Neuronal stem cell (in vitro differentiated cells): ENCODE results near the gene GSPT1.
A peak's percentile ranks its signal among the peaks of the same experiment; 100 is the strongest.
"Not testable (repeated sequence)": the region's sequence is repeated elsewhere in the genome, so short reads cannot be mapped to it uniquely, and the experiment has no call there.

Source experiments
- DNase-seq: peaks from one replicate; pipeline ENCODE4 v3.0.0-alpha.2; 2013; ENCODE audit warnings: low spot score
- H2AFZ ChIP-seq: one replicate; pipeline ENCODE4 v1.6.1; 2013; ENCODE audit warnings: mild to moderate bottlenecking, low read length, inconsistent platforms
- H2AK5ac ChIP-seq: 2 replicates; pipeline ENCODE4 v1.6.1; 2013; ENCODE audit warnings: low read depth, mild to moderate bottlenecking, inconsistent platforms, low read length, moderate library complexity, mixed read lengths
- H2BK120ac ChIP-seq: 2 replicates; pipeline ENCODE4 v1.6.1; 2013; ENCODE audit warnings: low read depth, mild to moderate bottlenecking, inconsistent platforms, low read length, moderate library complexity, mixed read lengths
- H2BK12ac ChIP-seq: one replicate; pipeline ENCODE4 v1.6.1; 2013; ENCODE audit warnings: low read length, inconsistent platforms
- H2BK15ac ChIP-seq: 2 replicates; pipeline ENCODE4 v1.6.1; 2013; ENCODE audit warnings: mild to moderate bottlenecking, low read length, inconsistent platforms, mixed read lengths
- H2BK5ac ChIP-seq: one replicate; pipeline ENCODE4 v1.6.1; 2013; ENCODE audit warnings: inconsistent platforms, mild to moderate bottlenecking, low read length, moderate library complexity
- H3K14ac ChIP-seq: one replicate; pipeline ENCODE4 v1.6.1; 2013; ENCODE audit warnings: low read length, inconsistent platforms
- H3K18ac ChIP-seq: 2 replicates; pipeline ENCODE4 v1.6.1; 2013; ENCODE audit warnings: low read length, inconsistent platforms
- H3K23ac ChIP-seq: 2 replicates; pipeline ENCODE4 v1.6.1; 2013; ENCODE audit warnings: low read depth, mild to moderate bottlenecking, mixed read lengths, low read length, inconsistent platforms; ENCODE audit not compliant: poor library complexity
- H3K27ac ChIP-seq: replicated peaks from 3 replicates; pipeline ENCODE4 v1.5.1; 2013; ENCODE audit warnings: low read length, inconsistent platforms
- H3K27me3 ChIP-seq, 3 experiments: 2 replicates each; pipeline ENCODE4 v1.6.1; 2013; ENCODE audit warnings: low read length in 3 of 3, mild to moderate bottlenecking in 2 of 3, inconsistent platforms in 1 of 3, low read depth in 1 of 3, mixed read lengths in 1 of 3, moderate library complexity in 1 of 3; ENCODE audit not compliant: control insufficient read depth in 3 of 3, insufficient read depth in 3 of 3
- H3K36me3 ChIP-seq, 2 donors: replicated peaks in 1 of 2; 2 replicates each; pipeline ENCODE4 v1.6.1; 2013; ENCODE audit warnings: low read length in 2 of 2; ENCODE audit not compliant: control insufficient read depth in 2 of 2, insufficient read depth in 2 of 2
- H3K4ac ChIP-seq: 2 replicates; pipeline ENCODE4 v1.6.1; 2013; ENCODE audit warnings: inconsistent platforms, mild to moderate bottlenecking, low read length, moderate library complexity
- H3K4me1 ChIP-seq, 2 donors: 1 replicate in 1 of 2; 2 replicates in 1 of 2; pipeline ENCODE4 v1.6.1; 2013; ENCODE audit warnings: low read length in 2 of 2, low read depth in 1 of 2; ENCODE audit not compliant: control insufficient read depth in 2 of 2, insufficient read depth in 1 of 2
- H3K4me2 ChIP-seq: one replicate; pipeline ENCODE4 v1.6.1; 2013; ENCODE audit warnings: mild to moderate bottlenecking, low read length, inconsistent platforms; ENCODE audit not compliant: insufficient read depth, poor library complexity, severe bottlenecking
- H3K4me3 ChIP-seq, 2 donors: 2 replicates each; pipeline ENCODE4 v1.5.1; 2013; ENCODE audit warnings: low read length in 2 of 2, mild to moderate bottlenecking in 2 of 2, inconsistent platforms in 1 of 2, moderate library complexity in 1 of 2
- H3K79me1 ChIP-seq: one replicate; pipeline ENCODE4 v1.6.1; 2013; ENCODE audit warnings: low read depth, mild to moderate bottlenecking, inconsistent platforms, low read length, moderate library complexity
- H3K9ac ChIP-seq: one replicate; pipeline ENCODE4 v1.6.1; 2013; ENCODE audit warnings: mild to moderate bottlenecking, low read depth, low read length, inconsistent platforms; ENCODE audit not compliant: poor library complexity
- H3K9me3 ChIP-seq, 2 donors: replicated peaks in 1 of 2; 2 replicates each; pipeline versions ENCODE3 to v1.6.1; 2013; ENCODE audit warnings: low read length in 2 of 2, mild to moderate bottlenecking in 2 of 2, inconsistent platforms in 1 of 2, low read depth in 1 of 2, mixed read lengths in 1 of 2, moderate library complexity in 1 of 2; ENCODE audit not compliant: control insufficient read depth in 2 of 2, insufficient read depth in 1 of 2
- H4K8ac ChIP-seq: one replicate; pipeline ENCODE4 v1.6.1; 2013; ENCODE audit warnings: low read depth, mild to moderate bottlenecking, inconsistent platforms, low read length, moderate library complexity
- H4K91ac ChIP-seq: one replicate; pipeline ENCODE4 v1.6.1; 2013; ENCODE audit warnings: low read length, low read depth, mild to moderate bottlenecking, inconsistent platforms; ENCODE audit not compliant: poor library complexity
- WGBS, 2 donors: extraction: QIAGEN DNeasy Blood & Tissue Kit; methylation state at CpG; one replicate each; pipeline ENCODE4 v1.1.7; 2013; ENCODE audit warnings: missing lambda C conversion rate in 2 of 2, mixed read lengths in 1 of 2; ENCODE audit not compliant: insufficient read length in 2 of 2, insufficient replicate concordance in 1 of 2; ENCODE audit errors: extremely low coverage in 2 of 2; 5-methylcytosine and 5-hydroxymethylcytosine counted together

The GSPT1 gene

GRCh38 chr16:11962457-11962856 is 46.7 kb upstream of the GSPT1 start:
- not testable (repeated sequence) for H2BK12ac ChIP-seq, H3K9me3 ChIP-seq, H3K27ac ChIP-seq, H2BK15ac ChIP-seq, H3K14ac ChIP-seq, H2BK120ac ChIP-seq, H3K18ac ChIP-seq, H3K79me1 ChIP-seq, DNase-seq, H3K9ac ChIP-seq, H2BK5ac ChIP-seq, H3K27me3 ChIP-seq, H3K36me3 ChIP-seq, H3K4ac ChIP-seq, H3K4me2 ChIP-seq, H2AFZ ChIP-seq, H3K4me3 ChIP-seq, H3K23ac ChIP-seq, H2AK5ac ChIP-seq, H4K91ac ChIP-seq, H3K4me1 ChIP-seq, H4K8ac ChIP-seq
- WGBS, 2 donors, result no CpG with 5 or more reads among the region's 5 CpGs

GRCh38 chr16:11957591-11958395 is 42.0 kb upstream of the GSPT1 start:
- Histone ChIP-seq H2BK12ac (no peak overlapping the region), H2AFZ (no peak overlapping the region), H2BK5ac (no peak overlapping the region), H3K9me3 (no peaks in the 10 kb centered on the region), H3K27me3 (no peaks in the 10 kb centered on the region), H3K9ac (no peak overlapping the region), H3K4me1 (no peaks in the 10 kb centered on the region), H3K4ac (no peak overlapping the region), H3K18ac (no peak overlapping the region), H3K27ac (no peak overlapping the region), H3K4me2 (peak overlapping the region; percentile 18), H3K14ac (no peak overlapping the region), H3K79me1 (no peaks in the 10 kb centered on the region), H3K36me3 (no peaks in the 10 kb centered on the region), H2AK5ac (no peak overlapping the region), H3K23ac (no peak overlapping the region), H4K8ac (no peak overlapping the region), H2BK15ac (no peak overlapping the region), H2BK120ac (no peak overlapping the region), H4K91ac (no peak overlapping the region), H3K4me3 (no peak overlapping the region)
- no CpG with 5 or more reads among the region's 10 CpGs for WGBS, 2 donors
- no peak for DNase-seq

- Histone ChIP-seq H3K27ac (no peak overlapping the region), H2AK5ac (no peak overlapping the region), H4K91ac (no peak overlapping the region), H3K4me1 (no peaks in the 10 kb centered on the region), H2AFZ (no peak overlapping the region), H3K14ac (no peak overlapping the region), H2BK120ac (no peak overlapping the region), H2BK5ac (no peak overlapping the region), H2BK12ac (no peak overlapping the region), H2BK15ac (no peak overlapping the region), H3K9me3 (no peaks in the 10 kb centered on the region), H3K4ac (no peak overlapping the region), H3K36me3 (no peaks in the 10 kb centered on the region), H3K18ac (no peak overlapping the region), H3K27me3 (no peaks in the 10 kb centered on the region), H3K23ac (no peak overlapping the region), H3K9ac (no peak overlapping the region), H4K8ac (no peak overlapping the region), H3K4me3 (no peak overlapping the region), H3K79me1 (no peaks in the 10 kb centered on the region), H3K4me2 (no peak overlapping the region)
- no CpG with 5 or more reads among the region's 2 CpGs for WGBS, 2 donors
- no peak for DNase-seq
These were observed 40.8 kb upstream of the GSPT1 start for GRCh38 chr16:11956558-11956957.

- Histone ChIP-seq H2BK5ac (no peak overlapping the region), H3K27ac (no peak overlapping the region), H2BK12ac (no peak overlapping the region), H2AK5ac (no peak overlapping the region), H3K14ac (no peak overlapping the region), H3K4me1 (no peaks in the 10 kb centered on the region), H3K4me3 (no peak overlapping the region), H3K27me3 (no peaks in the 10 kb centered on the region), H3K36me3 (no peaks in the 10 kb centered on the region), H3K23ac (no peak overlapping the region), H3K9ac (no peak overlapping the region), H2BK15ac (no peak overlapping the region), H4K91ac (no peak overlapping the region), H2BK120ac (no peak overlapping the region), H3K4me2 (no peak overlapping the region), H4K8ac (no peak overlapping the region), H3K4ac (no peak overlapping the region), H3K79me1 (no peaks in the 10 kb centered on the region), H3K9me3 (no peaks in the 10 kb centered on the region), H2AFZ (no peak overlapping the region), H3K18ac (no peak overlapping the region)
- no CpG with 5 or more reads among the region's 8 CpGs for WGBS, 2 donors
- DNase-seq, result no peak
These were observed 40.0 kb upstream of the GSPT1 start for GRCh38 chr16:11955713-11956123.
